Mesenchymal stem cell (in vitro differentiated cells and primary cell): ENCODE data around the gene TMEM52. TPM values are rescaled to one million over a fixed set of nuclear protein-coding genes. Genes with fewer than 3 reads are reported as not detected.

Experiments
- DNase-seq: peaks from one replicate; pipeline ENCODE4 v3.0.0-alpha.2; 2013
- H2AFZ ChIP-seq: one replicate; pipeline ENCODE4 v1.6.1; 2013; ENCODE audit warnings: low read depth, mild to moderate bottlenecking, control low read depth, inconsistent platforms, low read length, moderate library complexity
- H2AK5ac ChIP-seq: 2 replicates; pipeline ENCODE4 v1.6.1; 2013; ENCODE audit warnings: low read length, moderate library complexity, mild to moderate bottlenecking, inconsistent platforms; ENCODE audit not compliant: severe bottlenecking
- H2BK120ac ChIP-seq: one replicate; pipeline ENCODE4 v1.6.1; 2013; ENCODE audit warnings: low read depth, mild to moderate bottlenecking, inconsistent platforms, low read length, moderate library complexity
- H2BK12ac ChIP-seq, 2 experiments: one replicate each; pipeline ENCODE4 v1.6.1; 2013; ENCODE audit warnings: inconsistent platforms in 2 of 2, low read length in 2 of 2, mild to moderate bottlenecking in 2 of 2, moderate library complexity in 2 of 2, control low read depth in 1 of 2
- H2BK15ac ChIP-seq: one replicate; pipeline ENCODE4 v1.6.1; 2013; ENCODE audit warnings: mild to moderate bottlenecking, low read depth, inconsistent platforms; ENCODE audit not compliant: poor library complexity, severe bottlenecking
- H2BK5ac ChIP-seq: 2 replicates; pipeline ENCODE4 v1.6.1; 2013; ENCODE audit warnings: low read depth, mild to moderate bottlenecking, low read length, control low read depth, inconsistent platforms; ENCODE audit not compliant: poor library complexity, severe bottlenecking
- H3K14ac ChIP-seq, 2 experiments: one replicate each; pipeline ENCODE4 v1.6.1; 2013; ENCODE audit warnings: inconsistent platforms in 2 of 2, low read length in 2 of 2, control low read depth in 1 of 2, mild to moderate bottlenecking in 1 of 2, moderate library complexity in 1 of 2
- H3K18ac ChIP-seq, 2 experiments: one replicate each; pipeline ENCODE4 v1.6.1; 2013; ENCODE audit warnings: inconsistent platforms in 2 of 2, low read length in 2 of 2, control low read depth in 1 of 2, low read depth in 1 of 2, mild to moderate bottlenecking in 1 of 2
- H3K23ac ChIP-seq, 2 experiments: one replicate each; pipeline ENCODE4 v1.6.1; 2013; ENCODE audit warnings: inconsistent platforms in 2 of 2, low read length in 2 of 2, mild to moderate bottlenecking in 2 of 2, moderate library complexity in 2 of 2, control low read depth in 1 of 2
- H3K27ac ChIP-seq: 2 replicates; pipeline ENCODE4 v1.5.1; 2013; ENCODE audit warnings: mild to moderate bottlenecking, moderate library complexity, low read length, control low read depth, inconsistent platforms; ENCODE audit not compliant: poor library complexity, severe bottlenecking
- H3K27me3 ChIP-seq, 2 experiments: 2 replicates each; pipeline versions ENCODE4 v1.6.1 to v1.7.0; 2013; ENCODE audit warnings: low read length in 2 of 2, mild to moderate bottlenecking in 2 of 2, moderate library complexity in 2 of 2, control low read depth in 1 of 2, inconsistent platforms in 1 of 2; ENCODE audit not compliant: control insufficient read depth in 1 of 2, insufficient read depth in 1 of 2
- H3K36me3 ChIP-seq, 2 experiments: 2 replicates each; pipeline versions ENCODE4 v1.6.1 to v1.7.0; 2013; ENCODE audit warnings: low read length in 2 of 2, control low read depth in 1 of 2, inconsistent platforms in 1 of 2, low read depth in 1 of 2, mild to moderate bottlenecking in 1 of 2; ENCODE audit not compliant: insufficient read depth in 2 of 2, control insufficient read depth in 1 of 2
- H3K4ac ChIP-seq, 2 experiments: one replicate each; pipeline ENCODE4 v1.6.1; 2013; ENCODE audit warnings: inconsistent platforms in 2 of 2, low read length in 2 of 2, mild to moderate bottlenecking in 2 of 2, moderate library complexity in 2 of 2, control low read depth in 1 of 2, low read depth in 1 of 2
- H3K4me1 ChIP-seq: 2 replicates; pipeline ENCODE4 v1.6.1; 2013; ENCODE audit warnings: low read depth, low read length, control low read depth; ENCODE audit not compliant: control insufficient read depth, insufficient read depth
- H3K4me2 ChIP-seq: 2 replicates; pipeline ENCODE4 v1.6.1; 2013; ENCODE audit warnings: low read length, mild to moderate bottlenecking, inconsistent platforms; ENCODE audit not compliant: poor library complexity, severe bottlenecking
- H3K4me3 ChIP-seq, 2 experiments: 2 replicates each; pipeline versions ENCODE4 v1.5.1 to v1.7.0; 2013; ENCODE audit warnings: low read length in 2 of 2, mild to moderate bottlenecking in 2 of 2, control low read depth in 1 of 2, low read depth in 1 of 2; ENCODE audit not compliant: insufficient read depth in 1 of 2
- H3K79me1 ChIP-seq: replicated peaks from 2 replicates; pipeline ENCODE4 v1.6.1; 2013; ENCODE audit warnings: mild to moderate bottlenecking, control low read depth, low read length, inconsistent platforms; ENCODE audit not compliant: poor library complexity, severe bottlenecking
- H3K9ac ChIP-seq: 2 replicates; pipeline ENCODE4 v1.7.0; 2013; ENCODE audit warnings: mild to moderate bottlenecking, low read length, moderate library complexity
- H3K9me3 ChIP-seq: 2 replicates; pipeline ENCODE4 v1.7.0; 2013; ENCODE audit warnings: mild to moderate bottlenecking, low read length; ENCODE audit not compliant: control insufficient read depth
- H4K8ac ChIP-seq: one replicate; pipeline ENCODE4 v1.6.1; 2013; ENCODE audit warnings: inconsistent platforms, mild to moderate bottlenecking, low read length, moderate library complexity
- H4K91ac ChIP-seq: one replicate; pipeline ENCODE4 v1.6.1; 2013; ENCODE audit warnings: mild to moderate bottlenecking, low read length, inconsistent platforms
- WGBS: methylation state at CpG from one replicate; pipeline ENCODE4 v1.1.7; 2013; ENCODE audit warnings: mixed read lengths; 5-methylcytosine and 5-hydroxymethylcytosine counted together
- polyA plus RNA-seq, 2 experiments: library from polyadenylated mRNA; stranded (reverse); fragments of 200-250 nt; gene quantifications; one replicate each; pipeline ENCODE4 v1.2.3, GENCODE V29; 2013

Gene TMEM52
- 0.95 TPM for polyA plus RNA-seq (2013, experiment 1 of 2)
- 1.1 TPM for polyA plus RNA-seq (2013, experiment 2 of 2)

- H3K9me3 ChIP-seq: no peaks in the 10 kb centered on the region
- H3K4me2 ChIP-seq: peak within 1 kb of the TSS; percentile 86
- no peaks in the 10 kb centered on the region for H3K79me1 ChIP-seq
- H3K18ac ChIP-seq: peak within 1 kb of the TSS; percentile 82 to 92
- H3K14ac ChIP-seq: peak within 1 kb of the TSS in 1 of 2 experiments; percentile 19
- peak within 1 kb of the TSS; percentile 19 to 70 for H3K4ac ChIP-seq
- DNase-seq: no peak
- H3K4me3 ChIP-seq: peak within 1 kb of the TSS; percentile 62 to 63
- peak within 1 kb of the TSS; percentile 85 for H4K91ac ChIP-seq
- no peak within 1 kb of the TSS for H3K23ac ChIP-seq
- no peak within 1 kb of the TSS for H2BK5ac ChIP-seq
- peak within 1 kb of the TSS; percentile 26 for H2BK15ac ChIP-seq
- H2AK5ac ChIP-seq: no peak within 1 kb of the TSS
- 2% methylated on average over 18 of the region's 44 CpGs for WGBS
- peak within 1 kb of the TSS; percentile 70 for H2AFZ ChIP-seq
- peaks cover 0 to 44% of the 10 kb centered on the region in 2 experiments for H3K27me3 ChIP-seq
- no peak within 1 kb of the TSS for H3K27ac ChIP-seq
- H4K8ac ChIP-seq: peak within 1 kb of the TSS; percentile 85
- no peaks in the 10 kb centered on the region for H3K36me3 ChIP-seq
- no peak within 1 kb of the TSS for H3K9ac ChIP-seq
- H3K4me1 ChIP-seq: peaks cover 18% of the 10 kb centered on the region
- peak within 1 kb of the TSS; percentile 38 to 87 for H2BK12ac ChIP-seq
- H2BK120ac ChIP-seq: peak within 1 kb of the TSS; percentile 24
Observed at GRCh38 chr1:1918901-1919303, at the start of gene TMEM52. TSS of gene TMEM52 (minus strand) at chr1:1919279. CDS start at chr1:1919265, 14 bp downstream.

GRCh38 chr1:1967879-1968278, 48.8 kb upstream of the TMEM52 start:
- peaks cover 21 to 54% of the 10 kb centered on the region in 2 experiments for H3K27me3 ChIP-seq
- no peak overlapping the region for H3K4ac ChIP-seq
- H2AFZ ChIP-seq: no peak overlapping the region
- WGBS: 78% methylated on average over 3 of the region's 3 CpGs
- H3K9ac ChIP-seq: no peak overlapping the region
- no peak overlapping the region for H3K14ac ChIP-seq
- no peaks in the 10 kb centered on the region for H3K4me1 ChIP-seq
- no peak overlapping the region for H4K91ac ChIP-seq
- H3K79me1 ChIP-seq: no peaks in the 10 kb centered on the region
- no peak overlapping the region for H3K4me3 ChIP-seq
- no peak overlapping the region for H2BK12ac ChIP-seq
- H2BK5ac ChIP-seq: no peak overlapping the region
- H3K9me3 ChIP-seq: no peaks in the 10 kb centered on the region
- no peak overlapping the region for H3K23ac ChIP-seq
- no peak overlapping the region for H2AK5ac ChIP-seq
- H3K4me2 ChIP-seq: no peak overlapping the region
- DNase-seq: no peak
- no peak overlapping the region for H3K27ac ChIP-seq
- no peak overlapping the region for H4K8ac ChIP-seq
- no peak overlapping the region for H2BK15ac ChIP-seq
- no peak overlapping the region for H3K18ac ChIP-seq
- H3K36me3 ChIP-seq: no peaks in the 10 kb centered on the region
- no peak overlapping the region for H2BK120ac ChIP-seq

- Histone ChIP-seq H2BK15ac (no peak overlapping the region), H3K79me1 (no peaks in the 10 kb centered on the region), H3K4me2 (no peak overlapping the region), H2BK12ac (no peak overlapping the region), H4K8ac (no peak overlapping the region), H3K27me3 (peaks cover 24 to 58% of the 10 kb centered on the region in 2 experiments), H3K36me3 (no peaks in the 10 kb centered on the region), H2BK5ac (no peak overlapping the region), H3K9me3 (no peaks in the 10 kb centered on the region), H3K4me3 (no peak overlapping the region), H2BK120ac (no peak overlapping the region), H3K9ac (no peak overlapping the region), H3K27ac (no peak overlapping the region), H3K14ac (no peak overlapping the region), H2AFZ (no peak overlapping the region), H2AK5ac (no peak overlapping the region), H3K4ac (no peak overlapping the region), H3K23ac (no peak overlapping the region), H3K4me1 (no peaks in the 10 kb centered on the region), H4K91ac (no peak overlapping the region), H3K18ac (no peak overlapping the region)
- DNase-seq: no peak
- WGBS: 78% methylated on average over 16 of the region's 16 CpGs
Observed at GRCh38 chr1:1967151-1967550, 48.1 kb upstream of the TMEM52 start.

- H3K27ac ChIP-seq: no peak overlapping the region
- H3K9ac ChIP-seq: no peak overlapping the region
- no peak overlapping the region for H2BK120ac ChIP-seq
- no peak overlapping the region for H3K23ac ChIP-seq
- no peaks in the 10 kb centered on the region for H3K79me1 ChIP-seq
- no peaks in the 10 kb centered on the region for H3K36me3 ChIP-seq
- H3K4me2 ChIP-seq: no peak overlapping the region
- no peak overlapping the region for H3K4ac ChIP-seq
- no peak overlapping the region for H4K8ac ChIP-seq
- no peak overlapping the region for H2BK12ac ChIP-seq
- H2BK5ac ChIP-seq: no peak overlapping the region
- no peak overlapping the region for H2AK5ac ChIP-seq
- no peak overlapping the region for H2AFZ ChIP-seq
- no peak overlapping the region for H3K14ac ChIP-seq
- H3K18ac ChIP-seq: no peak overlapping the region
- H3K4me3 ChIP-seq: no peak overlapping the region
- H4K91ac ChIP-seq: no peak overlapping the region
- no peak for DNase-seq
- peaks cover 28 to 66% of the 10 kb centered on the region in 2 experiments for H3K27me3 ChIP-seq
- no peaks in the 10 kb centered on the region for H3K4me1 ChIP-seq
- no peak overlapping the region for H2BK15ac ChIP-seq
- WGBS: 88% methylated on average over 30 of the region's 38 CpGs
- H3K9me3 ChIP-seq: no peaks in the 10 kb centered on the region
Observed at GRCh38 chr1:1966071-1966740, 47.1 kb upstream of the TMEM52 start.
